Urinary bladder (tissue), 4 donors: Measurements from ENCODE around the gene CNTNAP2. TPM values are rescaled to one million over a fixed set of nuclear protein-coding genes. Genes with fewer than 3 reads are reported as not detected.

ENCODE experiments used
- DNase-seq: peaks from one replicate; pipeline ENCODE4 v3.0.0-alpha.2; 2015; ENCODE audit errors: extremely low spot score
- H3K27ac ChIP-seq: one replicate; pipeline ENCODE4 v1.5.1; 2013; ENCODE audit warnings: low read depth, mild to moderate bottlenecking, moderate library complexity
- H3K36me3 ChIP-seq: one replicate; pipeline ENCODE4 v1.6.1; 2013; ENCODE audit warnings: mild to moderate bottlenecking, moderate library complexity; ENCODE audit not compliant: insufficient read depth
- H3K4me1 ChIP-seq: one replicate; pipeline ENCODE4 v1.6.1; 2013; ENCODE audit warnings: mild to moderate bottlenecking, moderate library complexity; ENCODE audit not compliant: insufficient read depth
- H3K4me3 ChIP-seq: one replicate; pipeline ENCODE4 v1.5.1; 2013; ENCODE audit warnings: low read depth, low read length
- WGBS: extraction: QIAGEN DNeasy Blood & Tissue Kit; methylation state at CpG from one replicate; pipeline ENCODE4 v1.1.7; 2013; 5-methylcytosine and 5-hydroxymethylcytosine counted together
- polyA plus RNA-seq: library from polyadenylated mRNA; stranded (reverse); fragments of 200-250 nt; gene quantifications from one replicate; pipeline ENCODE4 v1.2.3, GENCODE V29; 2013
- total RNA-seq: library from RNA; depleted of rRNA; stranded (reverse); fragments of >200 nt; gene quantifications from one replicate; pipeline ENCODE4 v1.2.3, GENCODE V29; 2014
- donor health status: healthy with polysubstance abuse.
- donor health status: healthy.

CNTNAP2 gene
- total and polyA plus RNA-seq, 2 donors, result 0.28 to 23.3 TPM

- H3K4me1 ChIP-seq, result no peaks in the 10 kb centered on the region
- H3K4me3 ChIP-seq, result no peak overlapping the region
- no peak for DNase-seq
- H3K36me3 ChIP-seq, result no peaks in the 10 kb centered on the region
- H3K27ac ChIP-seq, result no peak overlapping the region
Measured at GRCh38 chr7:147556317-147556716, 1439.7 kb downstream of the CNTNAP2 start.

GRCh38 chr7:147563669-147564068 is 1447.1 kb downstream of the CNTNAP2 start:
- H3K36me3 ChIP-seq, result no peaks in the 10 kb centered on the region
- WGBS, result 88% methylated on average over 1 of the region's 1 CpG
- no peak overlapping the region for H3K4me3 ChIP-seq
- no peaks in the 10 kb centered on the region for H3K4me1 ChIP-seq
- H3K27ac ChIP-seq, result no peak overlapping the region
- DNase-seq, result no peak

- no peak for DNase-seq
- Histone ChIP-seq H3K4me1 (no peaks in the 10 kb centered on the region), H3K4me3 (no peak overlapping the region), H3K27ac (no peak overlapping the region), H3K36me3 (no peaks in the 10 kb centered on the region)
- 85% methylated on average over 4 of the region's 4 CpGs for WGBS
Measured at GRCh38 chr7:147564786-147565476, 1448.3 kb downstream of the CNTNAP2 start.

GRCh38 chr7:147567043-147567442 is 1450.4 kb downstream of the CNTNAP2 start:
- Histone ChIP-seq H3K4me1 (no peaks in the 10 kb centered on the region), H3K36me3 (no peaks in the 10 kb centered on the region), H3K4me3 (no peak overlapping the region), H3K27ac (no peak overlapping the region)
- WGBS, result 83% methylated on average over 3 of the region's 3 CpGs
- no peak for DNase-seq

- no peak overlapping the region for H3K4me3 ChIP-seq
- 36% methylated on average over 6 of the region's 6 CpGs for whole genome bisulfite sequencing
- no peak overlapping the region for H3K27ac ChIP-seq
- H3K36me3 ChIP-seq, result no peaks in the 10 kb centered on the region
- no peak for DNase-seq
- H3K4me1 ChIP-seq, result no peaks in the 10 kb centered on the region
Measured at GRCh38 chr7:147569116-147569913, 1452.7 kb downstream of the CNTNAP2 start.

GRCh38 chr7:147570390-147570789 is 1453.8 kb downstream of the CNTNAP2 start:
- DNase-seq, result no peak
- Histone ChIP-seq H3K36me3 (no peaks in the 10 kb centered on the region), H3K4me1 (no peaks in the 10 kb centered on the region), H3K27ac (no peak overlapping the region), H3K4me3 (no peak overlapping the region)
- WGBS, result 82% methylated on average over 1 of the region's 1 CpG

- 88% methylated on average over 8 of the region's 8 CpGs for WGBS
- DNase-seq, result no peak
Measured at GRCh38 chr7:147571436-147572185, 1455.0 kb downstream of the CNTNAP2 start.

GRCh38 chr7:147578196-147578595 is 1461.6 kb downstream of the CNTNAP2 start:
- no peaks in the 10 kb centered on the region for H3K4me1 ChIP-seq
- DNase-seq, result no peak
- H3K36me3 ChIP-seq, result no peaks in the 10 kb centered on the region
- no peak overlapping the region for H3K27ac ChIP-seq
- H3K4me3 ChIP-seq, result no peak overlapping the region
- 85% methylated on average over 3 of the region's 3 CpGs for WGBS

More at GRCh38 chr7:147571436-147572185, 1455.0 kb downstream of the CNTNAP2 start:
- no peak overlapping the region for H3K4me3 ChIP-seq
- no peaks in the 10 kb centered on the region for H3K36me3 ChIP-seq
- no peaks in the 10 kb centered on the region for H3K4me1 ChIP-seq
- no peak overlapping the region for H3K27ac ChIP-seq

- DNase-seq, result no peak
Measured at GRCh38 chr7:147579148-147579547, 1462.5 kb downstream of the CNTNAP2 start.

GRCh38 chr7:147584771-147585193 is 1468.2 kb downstream of the CNTNAP2 start:
- Histone ChIP-seq H3K36me3 (no peaks in the 10 kb centered on the region), H3K27ac (no peak overlapping the region), H3K4me3 (no peak overlapping the region), H3K4me1 (no peaks in the 10 kb centered on the region)
- no peak for DNase-seq
- WGBS, result 56% methylated on average over 5 of the region's 5 CpGs

More at GRCh38 chr7:147579148-147579547, 1462.5 kb downstream of the CNTNAP2 start:
- Histone ChIP-seq H3K36me3 (no peaks in the 10 kb centered on the region), H3K27ac (no peak overlapping the region), H3K4me1 (no peaks in the 10 kb centered on the region), H3K4me3 (no peak overlapping the region)
- 68% methylated on average over 1 of the region's 1 CpG for WGBS

- 90% methylated on average over 1 of the region's 1 CpG for WGBS
- H3K36me3 ChIP-seq, result no peaks in the 10 kb centered on the region
- DNase-seq, result no peak
Measured at GRCh38 chr7:147586110-147586509, 1469.5 kb downstream of the CNTNAP2 start.

GRCh38 chr7:147586526-147586925 is 1469.9 kb downstream of the CNTNAP2 start:
- no peak overlapping the region for H3K4me3 ChIP-seq
- DNase-seq, result no peak
- H3K36me3 ChIP-seq, result no peaks in the 10 kb centered on the region
- 72% methylated on average over 1 of the region's 1 CpG for WGBS
- no peaks in the 10 kb centered on the region for H3K4me1 ChIP-seq
- H3K27ac ChIP-seq, result no peak overlapping the region

More at GRCh38 chr7:147586110-147586509, 1469.5 kb downstream of the CNTNAP2 start:
- no peak overlapping the region for H3K4me3 ChIP-seq
- no peaks in the 10 kb centered on the region for H3K4me1 ChIP-seq
- H3K27ac ChIP-seq, result no peak overlapping the region

GRCh38 chr7:147593271-147594057 is 1476.9 kb downstream of the CNTNAP2 start:
- Histone ChIP-seq H3K36me3 (no peaks in the 10 kb centered on the region), H3K27ac (no peak overlapping the region), H3K4me3 (no peak overlapping the region), H3K4me1 (peaks cover 1% of the 10 kb centered on the region)
- 46% methylated on average over 2 of the region's 2 CpGs for WGBS
- no peak for DNase-seq
